Measurements from ENCODE around the gene TDRD7. TPM values are rescaled to one million over a fixed set of nuclear protein-coding genes. Genes with fewer than 3 reads are reported as not detected.

The TDRD7 gene
- 5.4 TPM for total RNA-seq

DNA sequence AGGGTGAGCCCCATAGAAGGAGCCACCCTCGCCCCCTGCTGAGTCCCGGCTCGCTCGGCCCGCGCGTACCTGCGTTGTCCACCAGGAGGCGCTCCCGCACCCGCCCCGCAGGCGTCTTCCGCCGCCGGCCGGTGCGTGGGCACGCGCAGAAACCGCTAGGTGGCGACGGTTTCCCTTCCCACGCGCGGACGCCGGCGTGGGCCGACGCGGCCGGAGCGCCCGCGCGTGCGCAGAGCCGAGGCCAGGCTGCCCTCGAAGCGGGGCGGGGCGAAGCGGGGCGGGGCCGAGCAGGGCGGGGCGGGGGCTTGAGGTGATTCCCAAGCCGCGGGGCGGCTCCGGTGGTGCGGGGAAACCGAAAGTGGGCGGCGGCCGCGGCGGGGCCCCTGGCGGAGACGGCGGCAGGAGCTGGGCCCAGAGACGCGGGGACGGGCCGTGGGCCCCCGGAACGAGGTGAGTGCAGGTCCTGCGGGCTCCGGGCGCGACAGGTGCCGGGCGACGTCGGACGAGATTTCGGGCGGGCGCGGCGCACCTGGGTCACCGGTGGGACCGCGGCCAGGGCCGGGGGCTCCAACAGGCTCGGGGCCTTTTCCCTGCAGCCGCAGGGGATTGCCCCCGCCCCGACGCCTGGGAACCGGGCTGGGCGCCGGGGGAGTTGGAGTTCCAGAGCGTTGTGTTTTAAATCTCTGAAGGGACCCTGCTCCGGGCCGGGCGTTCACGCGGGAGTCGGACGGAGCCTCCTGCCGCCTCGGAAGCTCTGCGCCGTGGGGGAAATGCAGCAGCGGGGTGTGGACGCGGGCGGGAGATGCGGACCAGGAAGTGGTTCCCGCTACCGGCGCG is at the start of gene TDRD7:
Gene TDRD7 (plus strand): TSS at position 308 of the 837 bp plus-strand sequence. CDS start 16,370 bp downstream, outside the sequence.
- DNase-seq (ENCODE audit: low read depth in 2 of 3, low spot score in 2 of 3) = peak; percentile 91 to 97 (median 91)

GRCh38 chr9:97362777-97363545 is 48.9 kb upstream of the TDRD7 start:
- no peak for DNase-seq (ENCODE audit: low read depth in 2 of 3, low spot score in 2 of 3)

DNA sequence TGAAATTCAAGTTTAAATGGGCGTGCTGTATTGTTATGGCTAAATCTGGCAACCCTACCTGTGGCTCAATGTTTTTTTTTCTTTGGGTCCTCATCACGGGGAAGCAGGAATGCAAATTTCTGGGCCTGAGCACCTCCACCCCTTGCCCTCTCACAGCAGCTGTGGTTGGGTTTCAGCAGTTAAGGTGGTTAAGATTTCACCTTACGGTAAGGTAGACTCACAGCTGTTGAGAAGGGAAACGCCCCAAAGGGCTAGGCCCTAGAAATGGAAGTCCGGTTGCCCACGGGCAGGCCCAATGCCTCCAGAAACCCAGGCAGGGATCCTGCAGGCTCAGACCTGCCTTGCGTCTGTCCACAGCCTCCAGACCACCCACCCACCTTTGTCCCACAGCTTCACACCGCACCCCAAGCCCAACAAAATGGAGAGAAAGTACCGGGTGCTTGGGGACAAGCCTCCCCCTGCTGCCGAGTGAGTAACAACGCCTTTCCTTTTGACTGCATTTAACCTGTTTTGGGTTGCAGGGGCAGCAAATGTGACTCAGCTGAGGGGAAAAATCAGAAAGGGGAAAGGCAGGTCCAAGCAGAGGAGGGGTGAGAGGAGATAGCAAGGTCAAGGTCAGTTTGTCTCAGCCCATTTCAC is 48.1 kb upstream of the TDRD7 start:
- no peak for DNase-seq (ENCODE audit: low read depth in 2 of 3, low spot score in 2 of 3)

- no peak for DNase-seq (ENCODE audit: low read depth in 2 of 3, low spot score in 2 of 3)
These were observed 47.0 kb upstream of the TDRD7 start for GRCh38 chr9:97364769-97365490.

DNA sequence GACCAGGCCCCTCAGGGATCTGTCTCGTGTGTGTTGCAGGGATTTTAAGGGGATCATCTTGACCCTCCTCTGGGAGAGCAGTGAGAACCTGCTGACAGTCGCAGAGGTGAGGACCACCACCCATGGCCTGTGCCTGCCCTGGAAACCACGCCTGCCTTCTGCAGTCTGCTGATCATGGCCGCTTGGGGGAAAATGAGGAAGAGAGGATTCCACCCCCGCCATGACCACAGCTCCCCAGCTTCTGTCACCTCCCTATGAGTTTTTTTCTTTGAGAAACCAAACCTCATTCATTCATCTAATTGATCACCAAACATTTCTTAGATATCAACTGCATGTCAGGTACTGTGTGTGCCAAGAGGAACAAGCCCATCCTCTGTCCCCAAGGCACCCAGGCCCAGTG is 46.3 kb upstream of the TDRD7 start:
- no peak for DNase-seq (ENCODE audit: low read depth in 2 of 3, low spot score in 2 of 3)

DNA sequence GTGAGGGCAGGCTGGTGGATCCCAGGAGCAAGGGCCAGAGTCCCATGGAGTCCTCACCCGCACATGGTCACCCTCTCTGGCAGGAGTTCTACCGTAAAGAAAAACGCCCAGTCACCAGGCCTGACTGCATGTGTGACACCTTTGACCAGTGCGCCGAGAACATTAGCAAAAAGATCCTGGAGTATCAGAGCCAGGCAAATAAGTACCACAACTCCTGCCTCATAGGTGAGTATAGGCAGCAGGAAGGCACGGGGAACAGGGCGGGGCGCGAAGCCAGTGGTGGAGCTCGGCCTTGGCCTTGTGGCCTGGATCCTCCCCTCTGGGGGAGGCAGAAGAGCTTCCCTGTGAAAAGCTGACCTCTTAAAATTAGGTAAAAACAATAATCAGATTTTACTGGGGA is 45.4 kb upstream of the TDRD7 start:
- DNase-seq (ENCODE audit: low read depth in 2 of 3, low spot score in 2 of 3) = no peak

DNA sequence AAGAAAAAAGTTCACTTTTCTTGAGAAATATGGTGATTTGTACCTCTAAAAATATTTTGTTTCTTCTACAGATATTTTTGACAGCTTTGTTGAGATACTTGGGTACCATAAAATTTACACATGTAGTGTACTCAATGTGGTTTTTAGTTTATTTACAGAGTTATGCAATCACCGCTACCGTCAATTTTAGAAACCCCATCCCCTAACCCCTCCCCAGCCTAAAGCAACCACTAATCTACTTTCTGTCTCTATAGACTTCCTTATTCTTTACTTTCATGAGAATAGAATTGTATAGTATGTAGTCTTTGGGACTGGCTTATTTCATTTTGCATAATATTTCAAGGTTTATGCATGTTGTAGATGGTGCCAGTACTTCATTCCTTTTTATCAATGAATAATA is 45.0 kb upstream of the TDRD7 start:
- no peak for DNase-seq (ENCODE audit: low read depth in 2 of 3, low spot score in 2 of 3)

- no peak for DNase-seq (ENCODE audit: low read depth in 2 of 3, low spot score in 2 of 3)
These were observed 44.2 kb upstream of the TDRD7 start for GRCh38 chr9:97367729-97368128.

GRCh38 chr9:97368964-97369363 is 42.9 kb upstream of the TDRD7 start:
- no peak for DNase-seq (ENCODE audit: low read depth in 2 of 3, low spot score in 2 of 3)

GRCh38 chr9:97372580-97372979 is 39.3 kb upstream of the TDRD7 start:
- DNase-seq (ENCODE audit: low read depth in 2 of 3, low spot score in 2 of 3) = no peak

- DNase-seq (ENCODE audit: low read depth in 2 of 3, low spot score in 2 of 3) = no peak
These were observed 38.6 kb upstream of the TDRD7 start for GRCh38 chr9:97373331-97373730.

- no peak for DNase-seq (ENCODE audit: low read depth in 2 of 3, low spot score in 2 of 3)
These were observed 37.1 kb upstream of the TDRD7 start for GRCh38 chr9:97374811-97375210.

- no peak for DNase-seq (ENCODE audit: low read depth in 2 of 3, low spot score in 2 of 3)
These were observed 35.0 kb upstream of the TDRD7 start for GRCh38 chr9:97376902-97377301.

DNA sequence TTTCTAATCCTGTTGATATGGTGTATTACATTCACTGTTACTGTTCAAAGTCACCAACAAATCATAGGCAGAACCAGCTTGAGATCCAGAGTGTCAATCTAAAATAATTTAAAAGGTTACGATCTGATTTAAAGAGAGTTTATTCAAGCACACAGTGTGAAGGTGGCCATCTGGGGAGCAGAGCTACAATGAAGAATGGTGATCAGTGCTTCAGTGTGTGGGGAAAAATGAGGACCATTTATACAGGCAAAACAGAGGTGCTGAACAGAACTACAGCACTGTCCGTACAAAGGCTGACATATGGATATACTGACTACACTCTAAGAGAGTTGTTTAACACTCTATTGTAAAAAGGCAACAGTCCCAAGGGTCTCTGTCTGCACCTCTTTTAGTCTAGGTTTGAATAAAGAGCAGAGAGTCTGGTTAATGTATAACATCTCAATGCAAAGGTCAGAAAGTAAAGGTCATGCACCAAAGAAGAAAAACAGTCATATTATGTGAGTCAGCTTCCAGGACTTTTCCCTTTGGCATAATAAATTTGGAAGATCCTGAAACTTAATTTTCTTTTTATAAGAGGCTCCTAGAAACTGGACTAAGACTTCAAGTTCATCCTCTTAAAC is 29.7 kb upstream of the TDRD7 start:
- no peak for DNase-seq (ENCODE audit: low read depth in 2 of 3, low spot score in 2 of 3)

- no peak for DNase-seq (ENCODE audit: low read depth in 2 of 3, low spot score in 2 of 3)
These were observed 27.3 kb upstream of the TDRD7 start for GRCh38 chr9:97384406-97385262.

DNA sequence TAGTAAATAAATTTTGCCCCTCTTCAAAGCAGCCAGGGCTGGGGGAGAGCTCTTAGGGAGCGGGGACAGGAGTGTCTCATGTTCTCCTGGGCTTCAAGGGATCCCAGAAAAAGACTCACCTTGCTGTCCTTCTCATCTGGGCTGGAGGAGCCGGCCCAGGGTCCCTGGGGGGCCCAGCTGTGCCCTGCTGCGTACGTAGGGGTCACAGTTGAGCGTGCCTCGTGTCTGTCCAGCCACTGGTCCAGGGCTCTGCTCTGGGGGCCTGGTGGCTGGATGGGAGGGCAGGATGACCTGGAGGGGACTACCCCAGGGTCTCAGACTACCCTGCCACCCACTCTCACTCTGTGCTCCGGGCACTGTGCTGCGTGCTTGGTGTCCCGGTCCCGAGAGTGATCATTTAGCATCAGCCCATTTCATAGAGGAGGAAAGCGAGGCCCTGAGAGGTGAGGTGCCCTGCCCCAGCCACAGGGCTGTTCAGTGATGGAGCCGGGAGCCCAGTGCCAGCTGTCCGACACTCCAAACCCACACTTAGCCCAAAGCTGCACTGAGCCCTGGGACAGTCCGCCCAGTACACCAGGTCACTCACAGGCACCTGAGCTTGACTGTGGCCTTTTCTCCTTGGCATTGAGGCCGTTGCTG is 26.2 kb upstream of the TDRD7 start:
- DNase-seq (ENCODE audit: low read depth in 2 of 3, low spot score in 2 of 3) = no peak

GRCh38 chr9:97386265-97386633 is 25.6 kb upstream of the TDRD7 start:
- DNase-seq (ENCODE audit: low read depth in 2 of 3, low spot score in 2 of 3) = no peak

- DNase-seq (ENCODE audit: low read depth in 2 of 3, low spot score in 2 of 3) = peak; percentile 46 to 88 (median 56)
These were observed 25.0 kb upstream of the TDRD7 start for GRCh38 chr9:97386733-97387503.
